DMS 273 (cell line): ENCODE measurements around the gene UMPS.
A peak's percentile ranks its signal among the peaks of the same experiment; 100 is the strongest.

Experiments used
- DNase-seq: peaks from one replicate; lab custom pipeline; 2025; ENCODE audit not compliant: unreplicated experiment; lab: John Stamatoyannopoulos, UW

Gene UMPS

GRCh38 chr3:124730129-124730940 is at the start of gene UMPS:
TSS of gene UMPS (plus strand) at chr3:124730452. CDS start at chr3:124730472, 20 bp downstream.
- peak; percentile 97 for DNase-seq

- DNase-seq = no peak
These were observed 49.7 kb upstream of the UMPS start for GRCh38 chr3:124680521-124680920.

- DNase-seq = no peak
These were observed 48.0 kb upstream of the UMPS start for GRCh38 chr3:124682263-124682662.

GRCh38 chr3:124684459-124684858 is 45.8 kb upstream of the UMPS start:
- DNase-seq = no peak

- no peak for DNase-seq
These were observed 45.2 kb upstream of the UMPS start for GRCh38 chr3:124685067-124685466.

GRCh38 chr3:124685481-124685880 is 44.8 kb upstream of the UMPS start:
- no peak for DNase-seq

GRCh38 chr3:124686028-124686670 is 44.1 kb upstream of the UMPS start:
- DNase-seq = no peak

- DNase-seq = peak; percentile 93
These were observed 41.4 kb upstream of the UMPS start for GRCh38 chr3:124688581-124689454.

GRCh38 chr3:124691599-124691998 is 38.7 kb upstream of the UMPS start:
- peak; percentile 13 for DNase-seq

GRCh38 chr3:124694486-124694885 is 35.8 kb upstream of the UMPS start:
- no peak for DNase-seq

GRCh38 chr3:124695369-124695768 is 34.9 kb upstream of the UMPS start:
- no peak for DNase-seq

GRCh38 chr3:124696006-124696405 is 34.2 kb upstream of the UMPS start:
- DNase-seq = no peak

GRCh38 chr3:124697302-124697701 is 33.0 kb upstream of the UMPS start:
- no peak for DNase-seq

GRCh38 chr3:124698030-124698770 is 32.1 kb upstream of the UMPS start:
- no peak for DNase-seq

- no peak for DNase-seq
These were observed 31.2 kb upstream of the UMPS start for GRCh38 chr3:124699051-124699450.

GRCh38 chr3:124699686-124700396 is 30.4 kb upstream of the UMPS start:
- DNase-seq = no peak

- no peak for DNase-seq
These were observed 29.2 kb upstream of the UMPS start for GRCh38 chr3:124700880-124701684.

- no peak for DNase-seq
These were observed 28.6 kb upstream of the UMPS start for GRCh38 chr3:124701687-124702086.

GRCh38 chr3:124702950-124703349 is 27.3 kb upstream of the UMPS start:
- DNase-seq = no peak
